Stimulated activated naive B cell treated with anti-CD40 and anti-IgM and Interleukin-4, amounts not matched to agents 10 μg/mL and 1 μg/mL and 100 μg/mL, for 72 hours (primary cell): ENCODE results near the gene QDPR.
A peak's percentile ranks its signal among the peaks of the same experiment; 100 is the strongest.
"Not testable (repeated sequence)": the region's sequence is repeated elsewhere in the genome, so short reads cannot be mapped to it uniquely, and the experiment has no call there.

Source experiments
- ATAC-seq, 2 donors: fragments of 150-1000 bp; cut with Tn5 transposase; replicated peaks; 2 replicates each; pipeline ENCODE4 v1.10.0; 2021; ENCODE audit warnings: moderate library complexity in 1 of 2
- DNase-seq: peaks from one replicate; pipeline ENCODE4 v3.0.0; 2021
- H3K27ac Mint-ChIP-seq: one replicate; pipeline ENCODE4 v1.8.0; 2022; ENCODE audit warnings: mild to moderate bottlenecking, mixed read lengths
- H3K27me3 Mint-ChIP-seq, 2 donors: one replicate each; pipeline ENCODE4 v1.8.0; 2022; ENCODE audit warnings: mixed read lengths in 2 of 2
- H3K36me3 Mint-ChIP-seq, 2 donors: one replicate each; pipeline ENCODE4 v1.8.0; 2022; ENCODE audit warnings: mixed read lengths in 2 of 2, mild to moderate bottlenecking in 1 of 2
- H3K4me1 Mint-ChIP-seq, 2 donors: one replicate each; pipeline ENCODE4 v1.8.0; 2022; ENCODE audit warnings: mixed read lengths in 2 of 2, mild to moderate bottlenecking in 1 of 2
- H3K4me3 Mint-ChIP-seq, 2 donors: one replicate each; pipeline ENCODE4 v1.8.0; 2022; ENCODE audit warnings: mild to moderate bottlenecking in 2 of 2, mixed read lengths in 2 of 2, moderate library complexity in 1 of 2
- H3K9me3 Mint-ChIP-seq, 2 donors: one replicate each; pipeline ENCODE4 v1.8.0; 2022; ENCODE audit warnings: mixed read lengths in 2 of 2, mild to moderate bottlenecking in 1 of 2

Gene QDPR

GRCh38 chr4:17544831-17545234 lies 32.9 kb upstream of the QDPR start:
- H3K4me1 Mint-ChIP-seq, result peaks cover 0 to 9% of the 10 kb centered on the region in 2 donors
- no peak overlapping the region for H3K27ac Mint-ChIP-seq
- peaks cover 19 to 25% of the 10 kb centered on the region in 2 donors for H3K27me3 Mint-ChIP-seq
- ATAC-seq (no peak), DNase-seq (no peak)
- no peak overlapping the region for H3K4me3 Mint-ChIP-seq
- H3K9me3 Mint-ChIP-seq, result no peaks in the 10 kb centered on the region
- H3K36me3 Mint-ChIP-seq, result no peaks in the 10 kb centered on the region

- no peak overlapping the region for H3K4me3 Mint-ChIP-seq
Measured at GRCh38 chr4:17544205-17544604, 32.3 kb upstream of the QDPR start.

DNA sequence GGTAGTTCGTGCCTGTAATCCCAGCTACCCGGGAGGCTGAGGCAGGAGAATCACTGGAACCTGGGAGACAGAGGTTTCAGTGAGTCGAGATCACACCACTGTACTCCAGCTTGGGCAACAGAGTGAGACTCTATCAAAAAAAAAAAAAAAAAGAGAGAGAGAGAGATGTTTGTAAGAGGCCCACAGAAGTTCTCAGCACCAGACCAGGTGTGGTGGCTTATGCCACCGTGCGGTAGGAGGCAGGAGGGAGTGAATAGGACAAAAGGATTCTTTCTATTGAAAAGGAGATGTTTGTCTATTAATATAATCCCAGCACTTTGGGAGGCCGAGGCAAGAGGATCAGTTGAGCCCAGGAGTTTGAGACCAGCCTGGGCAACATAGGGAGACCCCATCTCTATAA lies 25.2 kb upstream of the QDPR start:
- not testable (repeated sequence) for H3K9me3 Mint-ChIP-seq, ATAC-seq, DNase-seq, H3K4me3 Mint-ChIP-seq, H3K36me3 Mint-ChIP-seq, H3K27ac Mint-ChIP-seq, H3K4me1 Mint-ChIP-seq
- peaks cover 16 to 19% of the 10 kb centered on the region in 2 donors for H3K27me3 Mint-ChIP-seq

More at GRCh38 chr4:17544205-17544604, 32.3 kb upstream of the QDPR start:
- DNase-seq (no peak), ATAC-seq (no peak)
- H3K36me3 Mint-ChIP-seq, result no peaks in the 10 kb centered on the region
- H3K27ac Mint-ChIP-seq, result no peak overlapping the region
- H3K9me3 Mint-ChIP-seq, result no peaks in the 10 kb centered on the region
- peaks cover 0 to 6% of the 10 kb centered on the region in 2 donors for H3K4me1 Mint-ChIP-seq
- H3K27me3 Mint-ChIP-seq, result peaks cover 19 to 25% of the 10 kb centered on the region in 2 donors

DNA sequence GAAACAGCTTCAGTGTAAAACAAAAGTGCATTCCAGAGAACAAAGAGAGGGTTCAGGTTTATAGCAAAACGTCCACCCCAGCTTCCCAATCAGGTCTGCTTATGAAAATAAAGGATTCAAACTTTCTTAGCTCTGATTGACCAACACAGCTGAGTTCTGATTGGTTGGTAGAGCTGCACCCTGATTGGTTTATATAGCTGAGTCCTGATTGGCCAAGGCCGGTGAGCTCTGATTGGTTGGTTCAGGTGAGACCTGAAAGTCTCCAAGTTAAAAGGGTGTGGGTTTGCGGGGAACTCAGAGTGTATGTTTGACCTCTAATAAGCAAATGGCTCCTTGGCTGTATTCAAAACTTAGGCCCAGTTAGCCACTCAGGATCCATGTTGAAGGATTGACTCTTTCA lies 24.0 kb upstream of the QDPR start:
- DNase-seq, result no peak
- Mint-ChIP-seq H3K36me3 (no peaks in the 10 kb centered on the region), H3K4me3 (no peak overlapping the region), H3K9me3 (peaks cover 0 to 2% of the 10 kb centered on the region in 2 donors), H3K4me1 (peaks cover 2 to 4% of the 10 kb centered on the region in 2 donors), H3K27ac (no peak overlapping the region), H3K27me3 (peaks cover 13 to 15% of the 10 kb centered on the region in 2 donors)
- ATAC-seq, result no peak

DNA sequence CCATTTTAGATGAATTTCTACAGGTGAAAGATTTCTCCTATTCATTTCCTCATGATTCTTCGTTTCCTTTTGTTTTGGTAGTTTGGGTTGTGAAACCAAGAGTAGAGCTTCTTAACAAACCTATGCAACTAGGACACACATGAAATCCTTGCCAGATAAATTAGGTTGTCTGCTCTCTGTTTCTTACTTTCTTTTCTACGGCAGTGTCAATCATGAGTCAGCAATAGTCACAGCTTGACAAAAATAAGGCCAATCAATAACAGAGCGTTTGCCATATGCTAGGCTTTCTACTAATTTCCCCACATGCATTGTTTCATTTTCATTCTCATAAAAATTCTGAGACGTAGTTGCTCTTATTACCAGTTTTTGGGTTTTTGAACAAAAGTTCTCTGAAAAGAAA lies 23.4 kb upstream of the QDPR start:
- Mint-ChIP-seq H3K36me3 (no peaks in the 10 kb centered on the region), H3K27ac (no peak overlapping the region), H3K9me3 (peaks cover 0 to 2% of the 10 kb centered on the region in 2 donors), H3K27me3 (peaks cover 9 to 12% of the 10 kb centered on the region in 2 donors), H3K4me1 (peaks cover 2 to 4% of the 10 kb centered on the region in 2 donors), H3K4me3 (no peak overlapping the region)
- ATAC-seq (no peak), DNase-seq (no peak)

GRCh38 chr4:17534705-17535104 lies 22.8 kb upstream of the QDPR start:
- H3K27ac Mint-ChIP-seq, result no peak overlapping the region
- DNase-seq, result no peak
- H3K4me1 Mint-ChIP-seq, result peaks cover 2 to 4% of the 10 kb centered on the region in 2 donors
- ATAC-seq, result no peak
- H3K27me3 Mint-ChIP-seq, result peaks cover 5 to 9% of the 10 kb centered on the region in 2 donors
- no peaks in the 10 kb centered on the region for H3K36me3 Mint-ChIP-seq
- H3K4me3 Mint-ChIP-seq, result no peak overlapping the region
- peaks cover 0 to 2% of the 10 kb centered on the region in 2 donors for H3K9me3 Mint-ChIP-seq

DNA sequence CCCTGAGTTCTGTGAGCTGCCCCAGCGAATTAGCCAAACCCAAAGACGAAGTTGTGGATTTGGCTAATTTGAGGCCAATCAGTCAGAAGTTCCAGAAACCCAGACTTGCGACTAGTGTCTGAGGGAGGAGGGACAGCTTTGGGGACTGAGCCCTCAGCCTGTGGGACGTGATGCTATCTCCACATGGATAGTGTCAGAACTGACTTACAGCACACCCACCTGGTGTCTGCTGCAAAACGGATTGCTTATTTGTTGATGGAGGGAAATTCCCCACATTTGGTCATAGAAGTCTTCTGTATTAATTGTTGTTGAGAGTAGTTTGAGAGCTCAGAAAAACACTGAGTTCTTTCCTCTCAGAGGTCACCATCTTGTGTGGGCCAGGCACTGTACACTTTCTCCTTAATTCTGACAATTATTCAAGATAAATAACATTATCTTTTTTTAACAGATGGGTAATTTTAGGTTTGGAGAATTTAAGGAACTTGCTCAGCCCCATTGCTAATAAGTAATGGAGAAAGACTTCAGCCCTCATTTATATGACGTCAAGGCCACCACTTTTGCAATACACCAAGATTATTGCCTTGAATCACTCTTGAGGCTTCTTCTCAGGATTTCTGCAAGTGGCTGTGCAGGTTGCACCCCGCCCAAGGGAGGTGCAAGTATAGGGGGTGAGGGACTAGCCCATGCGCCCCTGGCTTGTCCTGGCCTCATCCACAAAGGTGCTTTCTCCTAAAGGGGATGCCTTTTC lies 19.8 kb upstream of the QDPR start:
- Mint-ChIP-seq H3K9me3 (peaks cover 0 to 2% of the 10 kb centered on the region in 2 donors), H3K27ac (no peak overlapping the region), H3K36me3 (no peaks in the 10 kb centered on the region), H3K4me1 (peaks cover 2 to 4% of the 10 kb centered on the region in 2 donors), H3K27me3 (peaks cover 19 to 22% of the 10 kb centered on the region in 2 donors), H3K4me3 (no peak overlapping the region)
- ATAC-seq, result no peak
- no peak for DNase-seq

GRCh38 chr4:17528551-17529165 lies 16.8 kb upstream of the QDPR start:
- ATAC-seq (no peak), DNase-seq (no peak)
- no peaks in the 10 kb centered on the region for H3K36me3 Mint-ChIP-seq
- H3K4me3 Mint-ChIP-seq, result no peak overlapping the region
- peaks cover 2% of the 10 kb centered on the region in 2 donors for H3K4me1 Mint-ChIP-seq
- no peak overlapping the region for H3K27ac Mint-ChIP-seq
- no peaks in the 10 kb centered on the region for H3K9me3 Mint-ChIP-seq
- peaks cover 15 to 26% of the 10 kb centered on the region in 2 donors for H3K27me3 Mint-ChIP-seq

- Mint-ChIP-seq H3K27ac (no peak overlapping the region), H3K27me3 (peaks cover 17 to 26% of the 10 kb centered on the region in 2 donors), H3K4me1 (peaks cover 5 to 7% of the 10 kb centered on the region in 2 donors), H3K9me3 (no peaks in the 10 kb centered on the region), H3K36me3 (no peaks in the 10 kb centered on the region), H3K4me3 (no peak overlapping the region)
- ATAC-seq (no peak), DNase-seq (no peak)
Measured at GRCh38 chr4:17526695-17527477, 15.0 kb upstream of the QDPR start.

- no peak for DNase-seq
- Mint-ChIP-seq H3K9me3 (no peaks in the 10 kb centered on the region), H3K27ac (no peak overlapping the region), H3K4me1 (peaks cover 5 to 7% of the 10 kb centered on the region in 2 donors), H3K36me3 (no peaks in the 10 kb centered on the region), H3K27me3 (peaks cover 21 to 31% of the 10 kb centered on the region in 2 donors), H3K4me3 (no peak overlapping the region)
- peak; percentile 82 to 90 for ATAC-seq
Measured at GRCh38 chr4:17523662-17524061, 11.8 kb upstream of the QDPR start.

DNA sequence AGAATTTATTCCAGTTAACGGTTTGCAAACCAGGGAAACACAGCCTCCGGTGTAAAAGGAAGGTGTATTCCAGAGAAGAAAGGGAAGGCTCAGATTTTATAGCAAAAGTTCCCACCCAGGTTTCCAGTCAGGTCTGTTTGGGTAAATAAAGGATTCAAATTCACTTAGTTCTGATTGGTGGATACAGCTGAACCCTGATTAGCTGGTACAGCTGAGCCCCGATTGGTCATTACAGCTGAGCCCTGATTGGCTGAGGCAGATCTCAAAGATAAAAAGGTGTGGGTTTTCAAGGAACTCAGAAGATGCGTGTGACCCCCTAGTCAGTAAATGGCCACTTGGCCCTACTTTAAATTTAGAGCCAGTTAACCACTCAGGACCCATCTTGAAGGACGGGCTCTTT lies 9.7 kb upstream of the QDPR start:
- ATAC-seq (no peak), DNase-seq (no peak)
- H3K4me1 Mint-ChIP-seq, result peaks cover 5 to 7% of the 10 kb centered on the region in 2 donors
- no peaks in the 10 kb centered on the region for H3K9me3 Mint-ChIP-seq
- peaks cover 22 to 34% of the 10 kb centered on the region in 2 donors for H3K27me3 Mint-ChIP-seq
- H3K4me3 Mint-ChIP-seq, result no peak overlapping the region
- H3K36me3 Mint-ChIP-seq, result no peaks in the 10 kb centered on the region
- H3K27ac Mint-ChIP-seq, result no peak overlapping the region

GRCh38 chr4:17517664-17518063 lies 5.8 kb upstream of the QDPR start:
- Mint-ChIP-seq H3K9me3 (no peaks in the 10 kb centered on the region), H3K27me3 (peaks cover 14 to 36% of the 10 kb centered on the region in 2 donors), H3K4me3 (no peak overlapping the region), H3K36me3 (no peaks in the 10 kb centered on the region), H3K27ac (no peak overlapping the region), H3K4me1 (peaks cover 2 to 4% of the 10 kb centered on the region in 2 donors)
- ATAC-seq, result no peak
- DNase-seq, result no peak

DNA sequence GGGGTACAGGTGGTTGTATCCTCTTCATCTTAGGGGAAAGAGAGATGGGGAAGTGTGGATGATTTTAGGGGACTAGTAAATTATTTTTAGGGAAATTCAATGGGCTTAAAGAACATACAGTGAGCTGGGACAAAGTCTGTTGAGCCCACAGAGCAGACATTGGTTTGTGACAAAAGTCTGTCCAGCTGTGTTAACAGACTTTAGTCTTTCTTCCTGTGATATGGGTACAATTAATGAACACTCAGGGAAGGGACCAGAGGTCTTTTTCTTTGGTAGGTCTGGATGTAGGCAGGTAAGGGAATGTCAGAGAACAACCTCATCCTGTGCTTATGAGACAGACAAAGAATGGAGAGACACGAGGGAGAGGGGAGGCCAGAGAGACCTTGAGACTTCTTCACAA lies 5.1 kb upstream of the QDPR start:
- DNase-seq (no peak), ATAC-seq (no peak)
- Mint-ChIP-seq H3K36me3 (no peaks in the 10 kb centered on the region), H3K27me3 (peaks cover 14 to 36% of the 10 kb centered on the region in 2 donors), H3K4me3 (no peak overlapping the region), H3K9me3 (no peaks in the 10 kb centered on the region), H3K27ac (no peak overlapping the region), H3K4me1 (peaks cover 5 to 9% of the 10 kb centered on the region in 2 donors)
